Central memory CD4-positive, alpha-beta T cell (primary cell): ENCODE measurements around the gene APC.
A peak's percentile ranks its signal among the peaks of the same experiment; 100 is the strongest.
"Not testable (repeated sequence)": the region's sequence is repeated elsewhere in the genome, so short reads cannot be mapped to it uniquely, and the experiment has no call there.

Experiments used
- DNase-seq: peaks from one replicate; pipeline ENCODE4 v3.0.0; 2022

APC gene

GRCh38 chr5:112787896-112788295 lies 50.2 kb downstream of the APC start:
- no peak for DNase-seq

- DNase-seq: no peak
These were observed 55.5 kb downstream of the APC start for GRCh38 chr5:112793201-112793600.

- DNase-seq: no peak
These were observed 56.7 kb downstream of the APC start for GRCh38 chr5:112794410-112794809.

- no peak for DNase-seq
These were observed 57.7 kb downstream of the APC start for GRCh38 chr5:112795342-112795741.

GRCh38 chr5:112795944-112796678 lies 58.4 kb downstream of the APC start:
- no peak for DNase-seq

- DNase-seq: no peak
These were observed 62.0 kb downstream of the APC start for GRCh38 chr5:112799661-112800060.

GRCh38 chr5:112800891-112801290 lies 63.2 kb downstream of the APC start:
- no peak for DNase-seq

GRCh38 chr5:112811023-112811422 lies 73.3 kb downstream of the APC start:
- no peak for DNase-seq

GRCh38 chr5:112812549-112812948 lies 74.9 kb downstream of the APC start:
- DNase-seq: no peak

GRCh38 chr5:112820246-112820645 lies 82.6 kb downstream of the APC start:
- no peak for DNase-seq

GRCh38 chr5:112822456-112822855 lies 84.8 kb downstream of the APC start:
- no peak for DNase-seq

GRCh38 chr5:112823181-112823580 lies 85.5 kb downstream of the APC start:
- no peak for DNase-seq

- no peak for DNase-seq
These were observed 86.0 kb downstream of the APC start for GRCh38 chr5:112823656-112824055.

- DNase-seq: no peak
These were observed 86.5 kb downstream of the APC start for GRCh38 chr5:112824197-112824596.

GRCh38 chr5:112830378-112830777 lies 92.7 kb downstream of the APC start:
- DNase-seq: no peak

- no peak for DNase-seq
These were observed 96.3 kb downstream of the APC start for GRCh38 chr5:112833971-112834370.

- no peak for DNase-seq
These were observed 106.8 kb downstream of the APC start for GRCh38 chr5:112844489-112844888.

- DNase-seq: no peak
These were observed 108.9 kb downstream of the APC start for GRCh38 chr5:112846556-112846955.

- no peak for DNase-seq
These were observed 109.6 kb downstream of the APC start for GRCh38 chr5:112847306-112847705.

- peak; percentile 24 for DNase-seq
These were observed 110.6 kb downstream of the APC start for GRCh38 chr5:112848116-112848811.

GRCh38 chr5:112849912-112850311 lies 112.2 kb downstream of the APC start:
- DNase-seq: no peak

- no peak for DNase-seq
These were observed 117.0 kb downstream of the APC start for GRCh38 chr5:112854651-112855050.

GRCh38 chr5:112857866-112858265 lies 120.2 kb downstream of the APC start:
- no peak for DNase-seq

- DNase-seq: not testable (repeated sequence)
These were observed 122.9 kb downstream of the APC start for GRCh38 chr5:112860571-112860928.
